Panc1 (cell line): ENCODE results near the gene AHSG. TPM values are rescaled to one million over a fixed set of nuclear protein-coding genes. Genes with fewer than 3 reads are reported as not detected.
"Not testable (repeated sequence)": the region's sequence is repeated elsewhere in the genome, so short reads cannot be mapped to it uniquely, and the experiment has no call there.

Experiments
- ATAC-seq: fragments of 200-7000 bp; cut with Tn5 transposase; 2 replicates; pipeline ENCODE4 v1.9.1; 2020; ENCODE audit warnings: mild to moderate bottlenecking, moderate library complexity
- BruUV-seq: library from RNA; stranded (reverse); fragments of 400-500 nt; replicated peaks from 2 replicates; lab custom pipeline; 2021; lab: Mats Ljungman, UMichigan
- CTCF ChIA-PET: fragments of 300-600 bp; sonication (Branson Sonifier 250); formaldehyde crosslinking; loops from one replicate; lab custom pipeline; 2022; ENCODE audit warnings: antibody characterized with exemption; lab: Charles Lee
- POLR2A ChIA-PET: fragments of 300-600 bp; sonication (Branson Sonifier 250); formaldehyde crosslinking; loops from one replicate; lab custom pipeline; 2022; ENCODE audit warnings: antibody characterized with exemption; lab: Charles Lee
- DNase-seq: peaks from one replicate; pipeline ENCODE4 v3.0.0-alpha.2; 2010; ENCODE audit warnings: low read depth, low spot score
- H3K27ac ChIP-seq: 2 replicates; pipeline ENCODE4 v1.5.1; 2011; ENCODE audit warnings: mild to moderate bottlenecking, low read length, inconsistent platforms
- H3K27me3 ChIP-seq: fragments of 200-500 bp; sonication (Bioruptor generic); 2 replicates; pipeline ENCODE4 v1.6.0; 2014; ENCODE audit warnings: low read length, inconsistent platforms; ENCODE audit not compliant: control insufficient read depth, insufficient read depth
- H3K36me3 ChIP-seq: fragments of 200-500 bp; sonication (Bioruptor generic); 2 replicates; pipeline ENCODE4 v1.5.1; 2014; ENCODE audit warnings: inconsistent platforms, mild to moderate bottlenecking, low read length, moderate library complexity; ENCODE audit not compliant: control insufficient read depth, insufficient read depth
- H3K4me1 ChIP-seq: 2 replicates; pipeline ENCODE4 v1.5.1; 2011; ENCODE audit warnings: inconsistent platforms, mild to moderate bottlenecking, low read length, moderate library complexity; ENCODE audit not compliant: control insufficient read depth, insufficient read depth
- H3K4me3 ChIP-seq, 2 experiments: 2 replicates each; pipeline ENCODE4 v1.5.1; 2011 to 2012; ENCODE audit warnings: low read depth in 2 of 2, low read length in 2 of 2, mild to moderate bottlenecking in 2 of 2, inconsistent platforms in 1 of 2, moderate library complexity in 1 of 2
- H3K9me3 ChIP-seq: fragments of 200-500 bp; sonication (Bioruptor generic); 2 replicates; pipeline ENCODE4 v1.5.1; 2014; ENCODE audit warnings: low read depth, mild to moderate bottlenecking, inconsistent platforms, low read length, moderate library complexity; ENCODE audit not compliant: control insufficient read depth, insufficient read depth
- CTCF ChIP-seq: fragments of 450-650 bp; IDR thresholded peaks from 2 replicates; pipeline ENCODE4 v1.5.1; 2017; ENCODE audit warnings: mild to moderate bottlenecking
- POLR2AphosphoS5 ChIP-seq: IDR thresholded peaks from 2 replicates; pipeline ENCODE4 v1.6.1; 2012; ENCODE audit warnings: mild to moderate bottlenecking, low read depth, low read length, moderate library complexity
- REST ChIP-seq, 2 experiments: IDR thresholded peaks; 2 replicates each; pipeline ENCODE4 v1.6.1; 2011 to 2012; ENCODE audit warnings: low read depth in 2 of 2, control low read depth in 1 of 2, low read length in 1 of 2, mild to moderate bottlenecking in 1 of 2, moderate library complexity in 1 of 2; ENCODE audit not compliant: insufficient read depth in 1 of 2
- SIN3A ChIP-seq: IDR thresholded peaks from 2 replicates; pipeline ENCODE4 v1.6.1; 2012; ENCODE audit warnings: low read depth, mild to moderate bottlenecking, low read length, moderate library complexity, borderline replicate concordance; ENCODE audit not compliant: insufficient read depth
- TCF7L2 ChIP-seq: IDR thresholded peaks from 2 replicates; pipeline ENCODE4 v1.6.1; 2011; ENCODE audit warnings: mild to moderate bottlenecking, low read depth, low read length, inconsistent platforms
- in situ Hi-C: cut with HindIII; loops from 2 replicates; pipeline ENCODE4 v1.10.0; 2016; ENCODE audit warnings: low sequenced_read_pairs, low pct_unique_long_range_greater_than_20kb
- intact Hi-C: fragments of 100-400 bp; cut with micrococcal nuclease; formaldehyde crosslinking; loops from one replicate; pipeline ENCODE4 v1.10.0; 2022; ENCODE audit not compliant: unreplicated experiment
- total RNA-seq: library from RNA; stranded (reverse); gene quantifications from one replicate; pipeline ENCODE4 v1.2.1, GENCODE V29; 2021; ENCODE audit not compliant: unreplicated experiment

The AHSG gene
- total RNA-seq, 1 experiment from 2014 or later, result 0.85 TPM

- peaks cover 34% of the 10 kb centered on the region for H3K36me3 ChIP-seq
Measured at GRCh38 chr3:186586245-186586644, 26.6 kb upstream of the AHSG start.

GRCh38 chr3:186587183-186587582 lies 25.7 kb upstream of the AHSG start:
- ChIA-PET POLR2A (no interaction called here), CTCF (interaction anchor here (0.8 kb wide), 1 partner anchor 27 kb away, joined by 3 read pairs; no protein-coding TSS in a partner anchor)
- BruUV-seq, result no TSS peak
- Histone ChIP-seq H3K27ac (no peak overlapping the region), H3K4me3 (no peak overlapping the region), H3K36me3 (peaks cover 25% of the 10 kb centered on the region), H3K9me3 (no peaks in the 10 kb centered on the region), H3K4me1 (no peaks in the 10 kb centered on the region), H3K27me3 (no peaks in the 10 kb centered on the region)
- DNase-seq, result no peak
- ATAC-seq, result no peak
- intact Hi-C loops (no loop called here), in situ Hi-C loops (no loop called here)
- TF ChIP-seq POLR2AphosphoS5 (no peak), TCF7L2 (no peak), REST (IDR thresholded peaks at IDR 0.05; ENCODE audit: insufficient read depth in 1 of 2, low read depth in 2 of 2, low read length in 1 of 2) (no peak), SIN3A (no peak), CTCF (no peak)

More at GRCh38 chr3:186586245-186586644, 26.6 kb upstream of the AHSG start:
- intact Hi-C loops, H3K27ac ChIP-seq, BruUV-seq, H3K27me3 ChIP-seq, ATAC-seq, in situ Hi-C loops, H3K4me3 ChIP-seq, H3K4me1 ChIP-seq, DNase-seq, CTCF ChIA-PET, H3K9me3 ChIP-seq: not testable (repeated sequence)
- POLR2A ChIA-PET, result interaction anchor here (0.6 kb wide), 1 partner anchor 18 kb away, joined by 3 read pairs; no protein-coding TSS in a partner anchor

GRCh38 chr3:186588632-186589031 lies 24.2 kb upstream of the AHSG start:
- intact Hi-C loops, result no loop called here
- ATAC-seq, result no peak
- ChIA-PET POLR2A (no interaction called here), CTCF (no interaction called here)
- H3K27ac ChIP-seq, result no peak overlapping the region
- no peak for TF ChIP-seq TCF7L2
- TF ChIP-seq CTCF, result no peak
- no peak for TF ChIP-seq SIN3A
- TF ChIP-seq REST (IDR thresholded peaks at IDR 0.05; ENCODE audit: insufficient read depth in 1 of 2, low read depth in 2 of 2, low read length in 1 of 2), result no peak
- BruUV-seq, result no TSS peak
- H3K36me3 ChIP-seq, result peaks cover 13% of the 10 kb centered on the region
- no peaks in the 10 kb centered on the region for H3K9me3 ChIP-seq
- DNase-seq, result no peak
- H3K4me3 ChIP-seq, result no peak overlapping the region
- in situ Hi-C loops, result no loop called here
- H3K27me3 ChIP-seq, result no peaks in the 10 kb centered on the region
- no peaks in the 10 kb centered on the region for H3K4me1 ChIP-seq
